WTC11 (cell line): ENCODE data around the gene ZBTB20.

Experiments used
- CREM ChIP-seq: sonication (generic); formaldehyde crosslinking; IDR thresholded peaks from 2 replicates; pipeline ENCODE4 v1.8.1; 2022; ENCODE audit warnings: mild to moderate bottlenecking, missing genetic modification reagents, moderate library complexity
- KAT7 ChIP-seq: sonication (generic); formaldehyde crosslinking; IDR thresholded peaks from 2 replicates; pipeline ENCODE4 v1.8.1; 2023; ENCODE audit warnings: missing genetic modification reagents, mild to moderate bottlenecking, borderline replicate concordance
- ZNF263 ChIP-seq: sonication (generic); formaldehyde crosslinking; IDR thresholded peaks from 2 replicates; pipeline ENCODE4 v1.8.1; 2022; ENCODE audit warnings: low read depth, mild to moderate bottlenecking, moderate library complexity, missing genetic modification reagents
- TF ChIP-seq, protein P1 (sequence below): fragments of 200-600 bp; IDR thresholded peaks from 2 replicates; pipeline ENCODE4 v1.8.0; 2022; ENCODE audit warnings: antibody characterized with exemption

DNA sequence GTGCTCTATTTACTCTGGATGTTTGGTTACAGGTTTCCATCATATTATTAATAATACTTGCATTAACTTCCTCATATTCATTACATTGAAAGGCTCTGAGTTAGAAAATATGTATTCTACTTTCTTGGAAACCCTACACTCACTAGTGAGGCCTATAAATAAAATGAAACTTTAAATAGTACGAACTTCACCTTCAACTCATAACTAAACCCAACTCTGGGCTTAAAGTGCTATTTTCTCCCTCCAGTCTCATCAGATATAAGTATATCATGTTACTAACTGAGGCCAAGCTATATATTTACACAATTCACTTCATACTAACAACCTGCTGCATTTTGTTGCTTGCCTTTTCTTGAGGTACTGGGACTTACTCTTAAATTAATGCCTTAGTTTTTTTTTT lies 546.5 kb downstream of the ZBTB20 start:
- TF ChIP-seq, protein P1, sequence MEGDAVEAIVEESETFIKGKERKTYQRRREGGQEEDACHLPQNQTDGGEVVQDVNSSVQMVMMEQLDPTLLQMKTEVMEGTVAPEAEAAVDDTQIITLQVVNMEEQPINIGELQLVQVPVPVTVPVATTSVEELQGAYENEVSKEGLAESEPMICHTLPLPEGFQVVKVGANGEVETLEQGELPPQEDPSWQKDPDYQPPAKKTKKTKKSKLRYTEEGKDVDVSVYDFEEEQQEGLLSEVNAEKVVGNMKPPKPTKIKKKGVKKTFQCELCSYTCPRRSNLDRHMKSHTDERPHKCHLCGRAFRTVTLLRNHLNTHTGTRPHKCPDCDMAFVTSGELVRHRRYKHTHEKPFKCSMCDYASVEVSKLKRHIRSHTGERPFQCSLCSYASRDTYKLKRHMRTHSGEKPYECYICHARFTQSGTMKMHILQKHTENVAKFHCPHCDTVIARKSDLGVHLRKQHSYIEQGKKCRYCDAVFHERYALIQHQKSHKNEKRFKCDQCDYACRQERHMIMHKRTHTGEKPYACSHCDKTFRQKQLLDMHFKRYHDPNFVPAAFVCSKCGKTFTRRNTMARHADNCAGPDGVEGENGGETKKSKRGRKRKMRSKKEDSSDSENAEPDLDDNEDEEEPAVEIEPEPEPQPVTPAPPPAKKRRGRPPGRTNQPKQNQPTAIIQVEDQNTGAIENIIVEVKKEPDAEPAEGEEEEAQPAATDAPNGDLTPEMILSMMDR, result no peak
- no peak for TF ChIP-seq KAT7 (CRISPR knock-in tag)
- no peak for TF ChIP-seq CREM (CRISPR knock-in tag)
- TF ChIP-seq ZNF263 (CRISPR knock-in tag), result no peak
